Heart right ventricle (tissue), 16 donors: ENCODE results near the gene FREM2. TPM values are rescaled to one million over a fixed set of nuclear protein-coding genes. Genes with fewer than 3 reads are reported as not detected.

Source experiments
- ATAC-seq, 8 donors: fragments of 200-7000 bp; cut with Tn5 transposase; one replicate each; pipeline ENCODE4 v1.9.1; 2020; ENCODE audit warnings: mild to moderate bottlenecking in 8 of 8, moderate library complexity in 8 of 8, moderate number of reproducible peaks in 1 of 8
- DNase-seq, 2 donors: peaks; one replicate each; pipeline ENCODE4 v3.0.0-alpha.2; 2020
- H3K27ac ChIP-seq, 10 donors: fragments of 200-600 bp; sonication (generic) in 2 of 10; one replicate each; pipeline versions ENCODE4 v1.5.0 to v1.8.0; 2020 to 2022; ENCODE audit warnings: mild to moderate bottlenecking in 3 of 10
- H3K27me3 ChIP-seq, 7 donors: fragments of 200-600 bp; one replicate each; pipeline ENCODE4 v1.8.0; 2021 to 2022; ENCODE audit warnings: mild to moderate bottlenecking in 2 of 7
- H3K36me3 ChIP-seq, 9 donors: fragments of 200-600 bp; sonication (generic) in 1 of 9; one replicate each; pipeline versions ENCODE4 v1.5.0 to v1.8.0; 2020 to 2022; ENCODE audit warnings: mild to moderate bottlenecking in 2 of 9
- H3K4me1 ChIP-seq, 9 donors: fragments of 200-600 bp; sonication (generic) in 1 of 9; one replicate each; pipeline versions ENCODE4 v1.5.0 to v1.8.0; 2020 to 2022; ENCODE audit warnings: mild to moderate bottlenecking in 4 of 9
- H3K4me3 ChIP-seq, 10 donors: fragments of 200-600 bp; sonication (generic) in 2 of 10; one replicate each; pipeline versions ENCODE4 v1.5.0 to v1.8.0; 2020 to 2022; ENCODE audit warnings: mild to moderate bottlenecking in 7 of 10, moderate library complexity in 2 of 10
- H3K9me3 ChIP-seq, 11 donors: fragments of 200-600 bp in 10 of 11; sonication (generic) in 2 of 11; one replicate each; pipeline versions ENCODE4 v1.5.0 to v1.8.0; 2013 to 2022; ENCODE audit warnings: mild to moderate bottlenecking in 2 of 11, control low read depth in 1 of 11, moderate library complexity in 1 of 11
- WGBS, 2 donors: extraction: QIAGEN DNeasy Blood & Tissue Kit; methylation state at CpG; one replicate each; pipeline ENCODE4 v1.1.7; 2013; ENCODE audit warnings: inconsistent platforms in 1 of 2; 5-methylcytosine and 5-hydroxymethylcytosine counted together
- intact Hi-C, 10 donors: fragments of 100-400 bp; cut with DNase I; formaldehyde crosslinking; loops; one replicate each; pipeline versions ENCODE4 v1.11.1 to v1.14.2; 2022
- polyA plus RNA-seq, 2 donors: library from polyadenylated mRNA; stranded (reverse); fragments of 200-250 nt; gene quantifications; one replicate each; pipeline ENCODE4 v1.2.3, GENCODE V29; 2013
- total RNA-seq, 10 donors: library from RNA; stranded (reverse); fragmentation: NEBNext Ultra II Directional in 3 of 10; extraction: Animal tissue kit (Norgen Biotek cat#: 25700) in 3 of 10; gene quantifications; one replicate each; pipeline versions ENCODE4 v1.2.1 to v1.2.4, GENCODE V29; 2021 to 2023
- TF ChIP-seq, protein P1 (sequence below), 9 donors: fragments of 200-600 bp; sonication (generic) in 2 of 9; IDR thresholded peaks; one replicate each; pipeline versions ENCODE4 v1.5.0 to v1.8.0; 2021 to 2022; ENCODE audit warnings: antibody characterized with exemption in 9 of 9, mild to moderate bottlenecking in 5 of 9, moderate library complexity in 1 of 9
- donor health status: Arrhythmogenic right ventricular cardiomyopathy.
- donor health status: ischemic (EF 13 %, LVEDD 7.1; RV severe dilation, severe dysfunction).
- donor health status: healthy with polysubstance abuse.
- donor health status: DM: no; HTN: yes; CAD: no.
- donor health status: DM: no; HTN: no; CAD: no.
- donor health status: ischemic (EF 25% LVEDD 6.9; RV normal size, moderate dysfunction).
- donor health status: ischemic (EF 25% LVEDD 5.7; RV mildly dilated, moderate dysfunction).
- donor health status: healthy.
- donor health status: DM: yes; HTN: yes; CAD: no.
- donor health status: Ischemic cardiomyopathy.
- donor health status: ischemic (EF 35%, LVEDD 5.7; RV mildly dilated, moderate dysfunction).
- donor health status: nonischemic (EF 11% LVEDD 7.7; RV severe dilation, severe dysfunction).
- donor health status: DM: yes; HTN: yes; CAD: no.
- donor health status: PGD.
- donor health status: ischemic (EF 29% LVEDD 5.4; RV normal size, mild dysfunction).
- donor health status: nonischemic (EF 23%, LVEDD 6.1; RV moderate dilation, normal function).

The FREM2 gene
- total and polyA plus RNA-seq, 12 donors, result 0.01 to 0.46 (median 0.13) TPM; not detected in 1

DNA sequence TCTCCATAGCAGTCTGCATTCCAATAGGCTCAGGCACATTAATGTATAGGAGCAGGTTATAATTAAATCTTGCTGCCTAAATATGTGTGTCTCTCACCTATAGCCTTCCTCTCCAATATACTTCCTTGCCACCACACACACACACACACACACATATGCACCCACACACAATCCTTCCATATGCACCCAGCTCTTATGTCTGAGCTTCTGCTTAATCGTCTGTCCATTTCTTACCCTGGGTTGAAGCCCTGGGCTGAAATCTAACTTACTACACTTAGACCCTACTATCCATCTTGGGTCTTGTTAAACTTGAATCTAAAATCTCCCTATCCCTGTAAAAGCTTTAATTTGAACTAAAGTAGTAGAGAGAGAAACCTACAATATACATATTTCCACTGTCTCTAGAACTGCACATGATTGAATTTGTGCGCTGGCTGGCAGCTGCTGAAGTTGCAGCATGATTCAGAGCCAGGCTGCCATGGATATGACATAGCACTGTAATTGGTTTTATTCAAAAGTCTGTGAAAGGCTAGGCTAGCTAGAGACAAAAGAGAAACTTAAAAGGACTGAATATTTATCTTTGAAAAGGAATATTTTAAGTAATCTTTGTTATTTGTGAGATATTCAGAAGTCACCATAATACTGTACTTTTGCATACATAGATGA is 25.7 kb upstream of the FREM2 start:
- no peak overlapping the region for H3K4me3 ChIP-seq
- no peak overlapping the region for H3K27ac ChIP-seq
- 82 to 88% methylated on average over 2 of the region's 2 CpGs for WGBS, 2 donors
- H3K36me3 ChIP-seq, result no peaks in the 10 kb centered on the region
- H3K27me3 ChIP-seq, result peaks cover 0 to 23% (median 6%) of the 10 kb centered on the region in 7 donors
- no peak for DNase-seq
- peaks cover 0 to 6% (median 0%) of the 10 kb centered on the region in 9 donors for H3K4me1 ChIP-seq
- H3K9me3 ChIP-seq, result no peaks in the 10 kb centered on the region
- no peak for ATAC-seq
- intact Hi-C loops, result no loop called here
- TF ChIP-seq, protein P1, sequence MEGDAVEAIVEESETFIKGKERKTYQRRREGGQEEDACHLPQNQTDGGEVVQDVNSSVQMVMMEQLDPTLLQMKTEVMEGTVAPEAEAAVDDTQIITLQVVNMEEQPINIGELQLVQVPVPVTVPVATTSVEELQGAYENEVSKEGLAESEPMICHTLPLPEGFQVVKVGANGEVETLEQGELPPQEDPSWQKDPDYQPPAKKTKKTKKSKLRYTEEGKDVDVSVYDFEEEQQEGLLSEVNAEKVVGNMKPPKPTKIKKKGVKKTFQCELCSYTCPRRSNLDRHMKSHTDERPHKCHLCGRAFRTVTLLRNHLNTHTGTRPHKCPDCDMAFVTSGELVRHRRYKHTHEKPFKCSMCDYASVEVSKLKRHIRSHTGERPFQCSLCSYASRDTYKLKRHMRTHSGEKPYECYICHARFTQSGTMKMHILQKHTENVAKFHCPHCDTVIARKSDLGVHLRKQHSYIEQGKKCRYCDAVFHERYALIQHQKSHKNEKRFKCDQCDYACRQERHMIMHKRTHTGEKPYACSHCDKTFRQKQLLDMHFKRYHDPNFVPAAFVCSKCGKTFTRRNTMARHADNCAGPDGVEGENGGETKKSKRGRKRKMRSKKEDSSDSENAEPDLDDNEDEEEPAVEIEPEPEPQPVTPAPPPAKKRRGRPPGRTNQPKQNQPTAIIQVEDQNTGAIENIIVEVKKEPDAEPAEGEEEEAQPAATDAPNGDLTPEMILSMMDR (IDR thresholded peaks at IDR 0.05), result no peak

DNA sequence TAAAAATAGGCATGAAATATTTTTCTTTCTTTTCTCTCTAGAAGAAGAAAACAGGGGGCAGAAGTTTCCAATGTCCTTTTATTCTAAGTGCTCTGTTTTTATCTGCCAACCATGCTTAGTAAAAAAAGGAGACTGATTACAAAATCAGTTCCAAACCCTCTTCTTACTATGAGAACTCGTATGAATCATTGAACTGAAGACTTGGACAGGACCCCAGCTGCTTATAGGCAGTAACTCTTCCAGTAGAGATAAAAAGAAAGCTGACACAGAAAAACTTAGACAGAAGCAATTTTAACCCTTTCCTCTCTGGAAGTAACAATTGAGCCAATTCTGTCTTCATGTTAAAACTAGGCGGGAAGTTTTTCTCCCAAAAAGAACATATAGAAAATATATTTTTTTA is 24.5 kb upstream of the FREM2 start:
- Histone ChIP-seq H3K27ac (no peak overlapping the region), H3K27me3 (peaks cover 0 to 34% (median 9%) of the 10 kb centered on the region in 7 donors), H3K4me1 (peaks cover 0 to 6% (median 0%) of the 10 kb centered on the region in 9 donors), H3K4me3 (no peak overlapping the region), H3K36me3 (no peaks in the 10 kb centered on the region), H3K9me3 (no peaks in the 10 kb centered on the region)
- DNase-seq, result no peak
- WGBS, 2 donors, result 34 to 38% methylated on average over 2 of the region's 2 CpGs
- intact Hi-C loops, result no loop called here
- ATAC-seq, result peak in 1 of 8 donors; percentile 42
- TF ChIP-seq, protein P1 (IDR thresholded peaks at IDR 0.05), result no peak

DNA sequence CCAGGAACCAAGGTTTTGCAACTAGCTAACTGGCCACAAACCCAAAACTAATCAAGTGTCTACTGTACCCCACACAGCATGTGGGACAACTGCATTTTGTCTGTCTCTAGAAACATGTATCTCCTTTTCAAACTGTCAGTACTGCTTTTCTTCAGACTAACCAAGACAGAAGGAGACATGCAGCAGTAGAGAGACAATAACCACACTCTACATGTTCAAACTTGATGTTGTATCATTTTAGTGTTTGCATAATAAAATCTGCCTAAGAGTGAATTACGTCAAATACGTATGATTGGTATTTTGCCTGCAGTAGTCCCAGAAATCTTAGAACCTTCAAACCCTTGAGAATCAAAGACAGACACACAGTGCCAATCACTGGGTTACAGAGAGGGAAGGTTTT is 22.0 kb upstream of the FREM2 start:
- no peak overlapping the region for H3K4me3 ChIP-seq
- H3K27me3 ChIP-seq, result peaks cover 0 to 47% (median 12%) of the 10 kb centered on the region in 7 donors
- no peak for DNase-seq
- TF ChIP-seq, protein P1 (IDR thresholded peaks at IDR 0.05), result no peak
- intact Hi-C loops, result no loop called here
- H3K4me1 ChIP-seq, result peaks cover 0 to 6% (median 0%) of the 10 kb centered on the region in 9 donors
- H3K9me3 ChIP-seq, result no peaks in the 10 kb centered on the region
- ATAC-seq, result no peak
- 86 to 95% methylated on average over 2 of the region's 2 CpGs for WGBS, 2 donors
- H3K27ac ChIP-seq, result no peak overlapping the region
- no peaks in the 10 kb centered on the region for H3K36me3 ChIP-seq

GRCh38 chr13:38667526-38668109 is 19.3 kb upstream of the FREM2 start:
- Histone ChIP-seq H3K4me1 (peaks cover 0 to 5% (median 0%) of the 10 kb centered on the region in 9 donors), H3K27ac (no peak overlapping the region), H3K27me3 (peaks cover 0 to 47% (median 12%) of the 10 kb centered on the region in 7 donors), H3K9me3 (no peaks in the 10 kb centered on the region), H3K4me3 (no peak overlapping the region), H3K36me3 (no peaks in the 10 kb centered on the region)
- DNase-seq (no peak), ATAC-seq (no peak)
- WGBS, 2 donors, result 78 to 79% methylated on average over 6 of the region's 6 CpGs
- intact Hi-C loops, result loop anchor here in 1 of 10 donors (2.0 kb wide), 1 partner anchor 33 kb away; no protein-coding TSS in a partner anchor
- TF ChIP-seq, protein P1 (IDR thresholded peaks at IDR 0.05), result no peak
